ENCODE measurements around the gene CNPY3.

The CNPY3 gene

GRCh38 chr6:42984001-42984923 is 55.0 kb downstream of the CNPY3 start, which contains the start of gene PPP2R5D:
TSS of gene PPP2R5D (plus strand) at chr6:42984570. CDS start at chr6:42984678, 108 bp downstream.
- TF ChIP-seq CTCF (IDR thresholded peaks at IDR 0.05; ENCODE audit: insufficient read depth, low read depth, low read length, missing control alignments): no peak
- H3K4me3 ChIP-seq (ENCODE audit: low read depth, low read length): peak within 1 kb of the TSS; percentile 95
- DNase-seq (ENCODE audit: low read depth): peak; percentile 99

- TF ChIP-seq CTCF (IDR thresholded peaks at IDR 0.05; ENCODE audit: insufficient read depth, low read depth, low read length, missing control alignments): no peak
- peak; percentile 30 for DNase-seq (ENCODE audit: low read depth)
- H3K4me3 ChIP-seq (ENCODE audit: low read depth, low read length): peak overlapping the region; percentile 95
Measured at GRCh38 chr6:42984924-42985475, 55.7 kb downstream of the CNPY3 start.

- DNase-seq (ENCODE audit: low read depth): no peak
- no peak overlapping the region for H3K4me3 ChIP-seq (ENCODE audit: low read depth, low read length)
- no peak for TF ChIP-seq CTCF (IDR thresholded peaks at IDR 0.05; ENCODE audit: insufficient read depth, low read depth, low read length, missing control alignments)
Measured at GRCh38 chr6:42987533-42988451, 58.5 kb downstream of the CNPY3 start.

- no peak overlapping the region for H3K4me3 ChIP-seq (ENCODE audit: low read depth, low read length)
- TF ChIP-seq CTCF (IDR thresholded peaks at IDR 0.05; ENCODE audit: insufficient read depth, low read depth, low read length, missing control alignments): no peak
- no peak for DNase-seq (ENCODE audit: low read depth)
Measured at GRCh38 chr6:42988486-42989020, 59.3 kb downstream of the CNPY3 start.
